Natural killer cell (primary cell): ENCODE data around the gene MSANTD2. TPM values are rescaled to one million over a fixed set of nuclear protein-coding genes. Genes with fewer than 3 reads are reported as not detected.
"Not testable (repeated sequence)": the region's sequence is repeated elsewhere in the genome, so short reads cannot be mapped to it uniquely, and the experiment has no call there.

Experiments used
- ATAC-seq, 3 donors: fragments of 150-1000 bp in 2 of 3; fragments of 200-7000 bp in 1 of 3; cut with Tn5 transposase; 1 replicate in 1 of 3; 2 replicates in 2 of 3; pipeline ENCODE4 v1.10.0; 2021; ENCODE audit warnings: mild to moderate bottlenecking in 2 of 3, moderate library complexity in 2 of 3
- DNase-seq, 2 donors: peaks; one replicate each; pipeline versions ENCODE4 v3.0.0 to v3.0.0-alpha.2; 2013 to 2021; ENCODE audit warnings: mixed read lengths in 1 of 2
- H3K27ac ChIP-seq: one replicate; pipeline ENCODE4 v1.5.1; 2013; ENCODE audit warnings: mild to moderate bottlenecking, low read length
- H3K27me3 ChIP-seq: one replicate; pipeline ENCODE4 v1.6.1; 2013; ENCODE audit warnings: low read length; ENCODE audit not compliant: control insufficient read depth, insufficient read depth
- H3K36me3 ChIP-seq: one replicate; pipeline ENCODE4 v1.6.1; 2013; ENCODE audit warnings: low read length; ENCODE audit not compliant: control insufficient read depth, insufficient read depth
- H3K4me1 ChIP-seq: one replicate; pipeline ENCODE4 v1.6.1; 2013; ENCODE audit warnings: low read length; ENCODE audit not compliant: control insufficient read depth, insufficient read depth
- H3K4me3 ChIP-seq: one replicate; pipeline ENCODE4 v1.5.1; 2013; ENCODE audit warnings: low read length
- H3K9me3 ChIP-seq: one replicate; pipeline ENCODE4 v1.6.1; 2013; ENCODE audit warnings: low read length; ENCODE audit not compliant: control insufficient read depth, insufficient read depth
- H3K27ac Mint-ChIP-seq, 2 donors: one replicate each; pipeline ENCODE4 v1.8.0; 2022; ENCODE audit warnings: mild to moderate bottlenecking in 2 of 2, mixed read lengths in 2 of 2, moderate library complexity in 1 of 2
- H3K27me3 Mint-ChIP-seq, 2 donors: one replicate each; pipeline ENCODE4 v1.8.0; 2022; ENCODE audit warnings: low read depth in 2 of 2, mixed read lengths in 2 of 2
- H3K36me3 Mint-ChIP-seq: one replicate; pipeline ENCODE4 v1.8.0; 2022; ENCODE audit warnings: mixed read lengths
- H3K4me1 Mint-ChIP-seq, 2 donors: one replicate each; pipeline ENCODE4 v1.8.0; 2022; ENCODE audit warnings: mixed read lengths in 2 of 2
- H3K4me3 Mint-ChIP-seq: one replicate; pipeline ENCODE4 v1.8.0; 2022; ENCODE audit warnings: mild to moderate bottlenecking, moderate library complexity, mixed read lengths
- H3K9me3 Mint-ChIP-seq, 2 donors: one replicate each; pipeline ENCODE4 v1.8.0; 2022; ENCODE audit warnings: mixed read lengths in 2 of 2
- CTCF ChIP-seq: fragments of 200-600 bp; IDR thresholded peaks from one replicate; pipeline ENCODE4 v1.8.0; 2022; ENCODE audit warnings: antibody characterized with exemption
- WGBS: methylation state at CpG from one replicate; pipeline ENCODE4 v1.1.7; 2013; ENCODE audit warnings: missing lambda C conversion rate; ENCODE audit not compliant: insufficient coverage; 5-methylcytosine and 5-hydroxymethylcytosine counted together
- intact Hi-C: fragments of 100-400 bp; cut with micrococcal nuclease; formaldehyde crosslinking; loops from one replicate; pipeline ENCODE4 v1.14.2; 2022
- total RNA-seq, 4 donors: library from RNA; stranded (reverse); fragments of 120-200 nt in 1 of 4; gene quantifications; one replicate each; pipeline versions ENCODE4 v1.2.3 to v1.2.4, GENCODE V29; 2013 to 2022

The MSANTD2 gene
- total RNA-seq, 3 donors from 2014 or later (not counting 1 experiment from before 2014, with no cell fraction given), result 10.1 to 14.1 (median 13.3) TPM

GRCh38 chr11:124779568-124779967 lies 20.6 kb downstream of the MSANTD2 start:
- Histone ChIP-seq H3K9me3 (no peaks in the 10 kb centered on the region), H3K27me3 (no peaks in the 10 kb centered on the region), H3K36me3 (no peaks in the 10 kb centered on the region), H3K27ac (no peak overlapping the region), H3K4me1 (no peaks in the 10 kb centered on the region), H3K4me3 (no peak overlapping the region)
- no peak for ATAC-seq
- Mint-ChIP-seq H3K27ac (no peak overlapping the region), H3K4me3 (no peak overlapping the region), H3K36me3 (no peaks in the 10 kb centered on the region), H3K9me3 (no peaks in the 10 kb centered on the region), H3K4me1 (peaks cover 14 to 16% of the 10 kb centered on the region in 2 donors), H3K27me3 (no peaks in the 10 kb centered on the region)
- TF ChIP-seq CTCF, result no peak
- no peak for DNase-seq
- WGBS, result no CpG with 5 or more reads among the region's 1 CpG
- intact Hi-C loops, result no loop called here

- Histone ChIP-seq H3K4me1 (no peaks in the 10 kb centered on the region), H3K27me3 (no peaks in the 10 kb centered on the region), H3K9me3 (no peaks in the 10 kb centered on the region), H3K36me3 (no peaks in the 10 kb centered on the region), H3K4me3 (no peak overlapping the region), H3K27ac (no peak overlapping the region)
- intact Hi-C loops, result no loop called here
- TF ChIP-seq CTCF, result no peak
- Mint-ChIP-seq H3K36me3 (no peaks in the 10 kb centered on the region), H3K4me1 (peaks cover 14 to 16% of the 10 kb centered on the region in 2 donors), H3K27me3 (no peaks in the 10 kb centered on the region), H3K4me3 (no peak overlapping the region), H3K9me3 (no peaks in the 10 kb centered on the region), H3K27ac (no peak overlapping the region)
- 100% methylated on average over 2 of the region's 2 CpGs for WGBS
- ATAC-seq, result no peak
- no peak for DNase-seq
These were observed 21.9 kb downstream of the MSANTD2 start for GRCh38 chr11:124778281-124778680.

DNA sequence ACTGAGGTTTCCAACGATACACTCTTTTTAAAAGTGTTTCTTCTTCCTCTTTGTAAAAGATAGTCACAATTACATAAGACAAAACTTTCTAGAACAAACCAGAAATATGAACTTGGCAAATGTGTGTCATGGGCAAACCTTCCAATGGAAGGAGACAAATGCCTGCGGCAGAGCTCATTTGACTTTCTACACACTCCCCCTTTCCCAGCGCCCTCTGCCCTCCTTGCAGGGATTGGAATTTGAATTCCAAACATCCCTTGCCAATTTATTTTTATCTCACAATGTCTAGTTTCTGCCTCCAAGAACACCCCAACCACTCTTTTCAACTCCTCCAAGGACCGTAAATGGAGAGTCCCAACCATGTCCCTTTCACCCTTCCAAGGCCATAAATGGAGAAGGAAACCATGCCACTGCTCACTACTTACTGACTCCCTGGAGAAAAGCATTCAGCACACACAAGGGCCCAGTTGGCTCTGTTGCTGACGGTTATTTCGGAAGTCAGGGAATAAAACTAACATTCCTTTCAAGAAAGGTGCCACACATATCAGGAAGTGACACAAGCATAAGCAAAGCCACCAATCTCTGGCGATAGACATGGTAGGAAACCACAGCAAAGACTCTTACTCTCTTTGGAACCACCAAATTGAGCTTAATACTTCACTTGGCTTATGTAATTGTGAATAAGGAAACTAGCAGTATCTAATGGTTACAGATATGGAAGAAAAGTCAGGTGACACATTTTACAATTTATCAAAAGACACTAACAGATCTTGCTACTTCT lies 23.2 kb downstream of the MSANTD2 start:
- H3K27me3 Mint-ChIP-seq, result no peaks in the 10 kb centered on the region
- no peak overlapping the region for H3K4me3 Mint-ChIP-seq
- peaks cover 14 to 16% of the 10 kb centered on the region in 2 donors for H3K4me1 Mint-ChIP-seq
- peaks cover 1% of the 10 kb centered on the region for H3K36me3 Mint-ChIP-seq
- no peak overlapping the region for H3K4me3 ChIP-seq
- no peak overlapping the region for H3K27ac Mint-ChIP-seq
- H3K9me3 Mint-ChIP-seq, result no peaks in the 10 kb centered on the region
- peaks cover 2% of the 10 kb centered on the region for H3K36me3 ChIP-seq
- no peaks in the 10 kb centered on the region for H3K9me3 ChIP-seq
- H3K4me1 ChIP-seq, result no peaks in the 10 kb centered on the region
- intact Hi-C loops, result no loop called here
- peak in 2 of 3 donors; percentile 64 to 68 for ATAC-seq
- DNase-seq, result peak in 1 of 2 donors; percentile 42
- TF ChIP-seq CTCF, result no peak
- no peaks in the 10 kb centered on the region for H3K27me3 ChIP-seq
- H3K27ac ChIP-seq, result no peak overlapping the region
- WGBS, result 62% methylated on average over 7 of the region's 7 CpGs

GRCh38 chr11:124770959-124771358 lies 29.2 kb downstream of the MSANTD2 start:
- H3K36me3 Mint-ChIP-seq, DNase-seq, H3K27me3 ChIP-seq, H3K4me3 ChIP-seq, H3K4me1 Mint-ChIP-seq, H3K27ac Mint-ChIP-seq, H3K9me3 Mint-ChIP-seq, intact Hi-C loops, H3K4me1 ChIP-seq, H3K27ac ChIP-seq, ATAC-seq, H3K4me3 Mint-ChIP-seq, H3K9me3 ChIP-seq, H3K27me3 Mint-ChIP-seq: not testable (repeated sequence)
- H3K36me3 ChIP-seq, result peaks cover 27% of the 10 kb centered on the region
- WGBS, result 99% methylated on average over 5 of the region's 6 CpGs
